Tibial artery (tissue), 4 donors: Measurements from ENCODE around the gene ARAP1.
A peak's percentile ranks its signal among the peaks of the same experiment; 100 is the strongest.
"Not testable (repeated sequence)": the region's sequence is repeated elsewhere in the genome, so short reads cannot be mapped to it uniquely, and the experiment has no call there.

ENCODE experiments used
- DNase-seq, 2 donors: peaks; one replicate each; pipeline ENCODE4 v3.0.0-alpha.2; 2019
- H3K27ac ChIP-seq, 2 donors: fragments of 200-600 bp; sonication (generic) in 1 of 2; 1 replicate in 1 of 2; 2 replicates in 1 of 2; pipeline ENCODE4 v1.5.1; 2018 to 2019; ENCODE audit warnings: mild to moderate bottlenecking in 1 of 2
- H3K27me3 ChIP-seq, 2 donors: fragments of 200-600 bp; sonication (generic) in 1 of 2; one replicate each; pipeline versions ENCODE4 v1.5.1 to v1.6.0; 2016 to 2019
- H3K36me3 ChIP-seq, 3 donors: fragments of 200-600 bp; sonication (generic) in 2 of 3; one replicate each; pipeline ENCODE4 v1.5.1; 2016 to 2019; ENCODE audit warnings: mild to moderate bottlenecking in 2 of 3
- H3K4me1 ChIP-seq, 4 donors: fragments of 200-600 bp; sonication (generic) in 2 of 4; 1 replicate in 3 of 4; 2 replicates in 1 of 4; pipeline ENCODE4 v1.5.1; 2016 to 2019
- H3K4me3 ChIP-seq, 2 donors: fragments of 200-600 bp; sonication (generic) in 1 of 2; 1 replicate in 1 of 2; 2 replicates in 1 of 2; pipeline ENCODE4 v1.5.1; 2018 to 2019; ENCODE audit warnings: mild to moderate bottlenecking in 2 of 2
- H3K9me3 ChIP-seq, 3 donors: fragments of 200-600 bp; sonication (generic) in 1 of 3; one replicate each; pipeline ENCODE4 v1.5.1; 2016 to 2019
- CTCF ChIP-seq, 2 experiments: fragments of 200-600 bp in 1 of 2; fragments of 450-650 bp in 1 of 2; IDR thresholded peaks; one replicate each; pipeline ENCODE4 v1.5.1; 2017 to 2019; ENCODE audit warnings: antibody characterized with exemption in 2 of 2, mild to moderate bottlenecking in 1 of 2, moderate library complexity in 1 of 2
- intact Hi-C: fragments of 100-400 bp; cut with DNase I; formaldehyde crosslinking; loops from one replicate; pipeline ENCODE4 v1.15.0; 2023; ENCODE audit warnings: low total_unique reads

The ARAP1 gene

GRCh38 chr11:72792437-72793021 is 40.3 kb upstream of the ARAP1 start:
- Histone ChIP-seq H3K36me3 (no peaks in the 10 kb centered on the region), H3K4me3 (no peak overlapping the region), H3K4me1 (peaks cover 0 to 42% (median 31%) of the 10 kb centered on the region in 4 donors), H3K27me3 (no peaks in the 10 kb centered on the region), H3K9me3 (no peaks in the 10 kb centered on the region), H3K27ac (peak overlapping the region; percentile 75 to 86)
- no peak for TF ChIP-seq CTCF (IDR thresholded peaks at IDR 0.05)
- DNase-seq = no peak
- intact Hi-C loops = loop anchor here (5.0 kb wide), 1 partner anchor 70 kb away; no protein-coding TSS in a partner anchor

GRCh38 chr11:72791228-72791627 is 39.0 kb upstream of the ARAP1 start:
- H3K27me3 ChIP-seq, H3K9me3 ChIP-seq, H3K4me3 ChIP-seq, DNase-seq, H3K36me3 ChIP-seq: not testable (repeated sequence)
- Histone ChIP-seq H3K27ac (peak overlapping the region in 1 of 2 donors; percentile 77), H3K4me1 (peaks cover 0 to 42% (median 31%) of the 10 kb centered on the region in 4 donors)
- intact Hi-C loops = loop anchor here (5.0 kb wide), 1 partner anchor 69 kb away; no protein-coding TSS in a partner anchor

GRCh38 chr11:72789493-72790131 is 37.4 kb upstream of the ARAP1 start:
- no peaks in the 10 kb centered on the region for H3K27me3 ChIP-seq
- H3K4me3 ChIP-seq = no peak overlapping the region
- H3K4me1 ChIP-seq = peaks cover 0 to 42% (median 29%) of the 10 kb centered on the region in 4 donors
- no peak for TF ChIP-seq CTCF (IDR thresholded peaks at IDR 0.05)
- H3K9me3 ChIP-seq = no peaks in the 10 kb centered on the region
- H3K36me3 ChIP-seq = no peaks in the 10 kb centered on the region
- peak overlapping the region; percentile 74 to 77 for H3K27ac ChIP-seq
- DNase-seq = peak in 1 of 2 donors; percentile 83
- intact Hi-C loops = loop anchor here (5.0 kb wide), 1 partner anchor 67 kb away; no protein-coding TSS in a partner anchor

- H3K36me3 ChIP-seq = no peaks in the 10 kb centered on the region
- TF ChIP-seq CTCF (IDR thresholded peaks at IDR 0.05) = no peak
- no peak overlapping the region for H3K4me3 ChIP-seq
- no peaks in the 10 kb centered on the region for H3K9me3 ChIP-seq
- H3K27ac ChIP-seq = no peak overlapping the region
- intact Hi-C loops = no loop called here
- H3K4me1 ChIP-seq = peaks cover 0 to 35% (median 23%) of the 10 kb centered on the region in 4 donors
- no peak for DNase-seq
- no peaks in the 10 kb centered on the region for H3K27me3 ChIP-seq
Measured at GRCh38 chr11:72788241-72788640, 36.0 kb upstream of the ARAP1 start.

DNA sequence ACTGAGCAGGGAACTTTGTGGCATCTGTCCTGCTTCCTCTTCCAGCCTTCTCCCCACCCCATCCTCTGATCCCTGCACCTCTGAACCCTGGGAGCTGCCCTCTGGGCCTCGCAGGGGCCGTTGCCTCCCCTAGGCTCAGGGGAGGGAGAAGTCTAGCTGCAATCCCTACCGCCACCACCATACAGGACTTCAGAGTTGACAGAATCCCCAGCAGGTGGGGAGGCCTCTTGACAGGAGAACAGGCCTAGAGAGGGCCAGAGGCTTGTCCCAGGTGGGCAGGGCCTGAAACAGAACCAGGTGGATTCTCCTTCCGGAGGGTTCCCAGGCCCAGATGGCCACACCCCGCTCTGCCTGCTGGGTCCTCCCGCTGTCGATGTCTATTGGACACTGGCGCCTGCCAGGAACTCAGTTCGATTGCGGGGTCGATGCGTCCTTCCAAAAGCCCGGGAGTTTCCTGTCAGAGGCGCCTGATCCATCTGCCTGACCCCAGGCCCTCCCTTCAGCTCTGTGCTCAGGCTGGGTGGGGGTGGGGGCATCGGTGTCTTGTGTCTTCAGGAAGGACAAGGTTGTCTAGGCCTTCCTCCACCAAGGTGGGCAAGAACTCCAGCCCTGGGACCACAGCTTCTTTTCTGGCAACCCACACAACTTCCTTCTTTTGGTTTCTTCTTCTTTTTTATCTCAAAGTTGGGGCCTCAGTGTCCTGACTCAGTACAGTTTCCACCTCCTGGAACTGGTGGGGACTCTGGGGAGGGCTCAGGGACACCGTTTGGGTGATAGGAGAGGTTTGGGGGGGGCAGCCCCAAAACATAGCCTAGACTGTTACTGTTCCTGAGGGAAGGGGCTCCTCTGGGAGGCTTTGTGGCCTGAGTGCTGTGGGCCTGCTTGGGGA is 35.3 kb upstream of the ARAP1 start:
- no peak for DNase-seq
- Histone ChIP-seq H3K9me3 (no peaks in the 10 kb centered on the region), H3K27ac (no peak overlapping the region), H3K4me3 (no peak overlapping the region), H3K27me3 (no peaks in the 10 kb centered on the region), H3K36me3 (no peaks in the 10 kb centered on the region), H3K4me1 (peaks cover 0 to 29% (median 18%) of the 10 kb centered on the region in 4 donors)
- intact Hi-C loops = no loop called here
- TF ChIP-seq CTCF (IDR thresholded peaks at IDR 0.05) = no peak
